Type B pancreatic cell (in vitro differentiated cells): ENCODE measurements around the gene CCDC93. TPM values are rescaled to one million over a fixed set of nuclear protein-coding genes. Genes with fewer than 3 reads are reported as not detected.

ENCODE experiments used
- DNase-seq: peaks from one replicate; pipeline ENCODE4 v3.0.0; 2021; ENCODE audit warnings: mixed read lengths; ENCODE audit not compliant: unreplicated experiment; ENCODE audit errors: extremely low spot score
- H3K27ac Mint-ChIP-seq: 2 replicates; pipeline ENCODE4 v1.8.0; 2021; ENCODE audit warnings: mild to moderate bottlenecking, mixed read lengths
- H3K27me3 Mint-ChIP-seq: 2 replicates; pipeline ENCODE4 v1.8.0; 2021; ENCODE audit warnings: mixed read lengths
- H3K36me3 Mint-ChIP-seq: 2 replicates; pipeline ENCODE4 v1.8.0; 2021; ENCODE audit warnings: mixed read lengths
- H3K4me1 Mint-ChIP-seq: one replicate; pipeline ENCODE4 v1.8.0; 2021; ENCODE audit warnings: mixed read lengths; ENCODE audit not compliant: unreplicated experiment
- H3K4me3 Mint-ChIP-seq: 2 replicates; pipeline ENCODE4 v1.8.0; 2021; ENCODE audit warnings: mild to moderate bottlenecking, mixed read lengths
- H3K9me3 Mint-ChIP-seq: 2 replicates; pipeline ENCODE4 v1.8.0; 2021; ENCODE audit warnings: mixed read lengths
- long read RNA-seq: library from polyadenylated mRNA; unstranded; transcript quantifications from one replicate; pipeline ENCODE4 v2.0.0, GENCODE V29; 2020
- total RNA-seq: library from RNA; stranded (reverse); gene quantifications from 2 replicates; pipeline ENCODE4 v1.2.1, GENCODE V29; 2021; ENCODE audit warnings: low replicate concordance
- TF ChIP-seq, protein P1 (sequence below): fragments of 200-600 bp; sonication (generic); conservative IDR thresholded peaks from 2 replicates; pipeline ENCODE4 v1.5.0; 2021; ENCODE audit warnings: antibody characterized with exemption, mild to moderate bottlenecking

The CCDC93 gene, protein sequence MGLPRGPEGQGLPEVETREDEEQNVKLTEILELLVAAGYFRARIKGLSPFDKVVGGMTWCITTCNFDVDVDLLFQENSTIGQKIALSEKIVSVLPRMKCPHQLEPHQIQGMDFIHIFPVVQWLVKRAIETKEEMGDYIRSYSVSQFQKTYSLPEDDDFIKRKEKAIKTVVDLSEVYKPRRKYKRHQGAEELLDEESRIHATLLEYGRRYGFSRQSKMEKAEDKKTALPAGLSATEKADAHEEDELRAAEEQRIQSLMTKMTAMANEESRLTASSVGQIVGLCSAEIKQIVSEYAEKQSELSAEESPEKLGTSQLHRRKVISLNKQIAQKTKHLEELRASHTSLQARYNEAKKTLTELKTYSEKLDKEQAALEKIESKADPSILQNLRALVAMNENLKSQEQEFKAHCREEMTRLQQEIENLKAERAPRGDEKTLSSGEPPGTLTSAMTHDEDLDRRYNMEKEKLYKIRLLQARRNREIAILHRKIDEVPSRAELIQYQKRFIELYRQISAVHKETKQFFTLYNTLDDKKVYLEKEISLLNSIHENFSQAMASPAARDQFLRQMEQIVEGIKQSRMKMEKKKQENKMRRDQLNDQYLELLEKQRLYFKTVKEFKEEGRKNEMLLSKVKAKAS
- 36.2 and 36.7 TPM in 2 replicates for total RNA-seq
- long read RNA-seq, full-length matches to known transcripts: 9 of 84 reads
- long read RNA-seq, partial matches to known transcripts: 48 of 84 reads
- long read RNA-seq, other reads (novel, unspliced or antisense): 27 of 84 reads

- TF ChIP-seq, protein P1, sequence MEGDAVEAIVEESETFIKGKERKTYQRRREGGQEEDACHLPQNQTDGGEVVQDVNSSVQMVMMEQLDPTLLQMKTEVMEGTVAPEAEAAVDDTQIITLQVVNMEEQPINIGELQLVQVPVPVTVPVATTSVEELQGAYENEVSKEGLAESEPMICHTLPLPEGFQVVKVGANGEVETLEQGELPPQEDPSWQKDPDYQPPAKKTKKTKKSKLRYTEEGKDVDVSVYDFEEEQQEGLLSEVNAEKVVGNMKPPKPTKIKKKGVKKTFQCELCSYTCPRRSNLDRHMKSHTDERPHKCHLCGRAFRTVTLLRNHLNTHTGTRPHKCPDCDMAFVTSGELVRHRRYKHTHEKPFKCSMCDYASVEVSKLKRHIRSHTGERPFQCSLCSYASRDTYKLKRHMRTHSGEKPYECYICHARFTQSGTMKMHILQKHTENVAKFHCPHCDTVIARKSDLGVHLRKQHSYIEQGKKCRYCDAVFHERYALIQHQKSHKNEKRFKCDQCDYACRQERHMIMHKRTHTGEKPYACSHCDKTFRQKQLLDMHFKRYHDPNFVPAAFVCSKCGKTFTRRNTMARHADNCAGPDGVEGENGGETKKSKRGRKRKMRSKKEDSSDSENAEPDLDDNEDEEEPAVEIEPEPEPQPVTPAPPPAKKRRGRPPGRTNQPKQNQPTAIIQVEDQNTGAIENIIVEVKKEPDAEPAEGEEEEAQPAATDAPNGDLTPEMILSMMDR: no peak
- Mint-ChIP-seq H3K9me3 (no peaks in the 10 kb centered on the region), H3K36me3 (peaks cover 5% of the 10 kb centered on the region), H3K4me3 (peak within 1 kb of the TSS; percentile 97), H3K27me3 (peaks cover 33% of the 10 kb centered on the region), H3K27ac (peak within 1 kb of the TSS; percentile 82), H3K4me1 (peaks cover 17% of the 10 kb centered on the region)
- peak; percentile 92 for DNase-seq
Measured at GRCh38 chr2:118013724-118014491, at the start of gene CCDC93. Gene CCDC93, minus strand, starts transcription at chr2:118014070. Its CDS starts 75 bp downstream, at chr2:118013995.

DNA sequence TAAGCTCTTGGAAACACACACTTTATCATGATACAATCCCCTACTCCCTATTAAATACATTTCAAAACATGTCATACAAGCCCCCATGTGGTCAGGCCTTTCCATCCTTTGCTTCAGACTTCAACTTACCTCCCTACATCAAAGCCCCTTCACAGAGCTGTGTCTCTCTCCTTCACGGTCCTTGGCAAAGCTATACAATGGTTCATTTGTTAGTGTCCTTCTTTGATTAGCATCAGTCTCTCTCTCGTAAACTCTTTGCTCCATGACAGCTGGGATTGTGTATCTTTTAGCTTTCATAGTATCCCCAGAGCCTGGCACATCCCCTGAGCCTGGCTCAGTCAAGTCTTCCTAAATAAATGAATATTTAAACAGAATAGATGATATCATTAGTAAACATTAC, 48.8 kb upstream of the CCDC93 start:
- no peak for DNase-seq
- Mint-ChIP-seq H3K4me3 (no peak overlapping the region), H3K27me3 (peaks cover 27% of the 10 kb centered on the region), H3K9me3 (no peaks in the 10 kb centered on the region), H3K4me1 (no peaks in the 10 kb centered on the region), H3K36me3 (no peaks in the 10 kb centered on the region), H3K27ac (no peak overlapping the region)
- TF ChIP-seq, protein P1: no peak

DNA sequence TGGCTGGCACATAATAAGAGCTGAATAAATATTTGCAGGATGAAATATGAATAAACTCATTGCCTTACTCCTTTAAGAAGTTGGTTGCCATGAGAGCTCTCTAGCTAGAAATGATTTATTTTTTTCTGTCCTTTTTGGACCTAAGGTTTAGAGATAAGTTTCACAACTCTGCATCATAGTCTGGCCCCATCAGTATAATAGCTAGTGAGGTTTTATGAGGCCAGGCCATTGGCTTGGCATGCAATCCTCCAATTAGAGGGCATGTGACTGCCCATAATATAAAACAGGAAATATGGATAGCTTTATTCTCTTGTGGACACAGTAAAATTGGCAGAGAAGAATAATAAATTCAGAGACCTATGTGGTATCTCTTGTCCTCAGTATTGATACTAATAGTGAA, 48.2 kb upstream of the CCDC93 start:
- peaks cover 27% of the 10 kb centered on the region for H3K27me3 Mint-ChIP-seq
- DNase-seq: no peak
- TF ChIP-seq, protein P1: no peak
- no peak overlapping the region for H3K4me3 Mint-ChIP-seq
- H3K9me3 Mint-ChIP-seq: no peaks in the 10 kb centered on the region
- H3K4me1 Mint-ChIP-seq: no peaks in the 10 kb centered on the region
- no peak overlapping the region for H3K27ac Mint-ChIP-seq
- H3K36me3 Mint-ChIP-seq: no peaks in the 10 kb centered on the region

GRCh38 chr2:118061135-118061955, 47.5 kb upstream of the CCDC93 start:
- Mint-ChIP-seq H3K9me3 (no peaks in the 10 kb centered on the region), H3K27ac (no peak overlapping the region), H3K4me1 (no peaks in the 10 kb centered on the region), H3K36me3 (no peaks in the 10 kb centered on the region), H3K4me3 (no peak overlapping the region), H3K27me3 (peaks cover 27% of the 10 kb centered on the region)
- TF ChIP-seq, protein P1: peak; percentile 45
- no peak for DNase-seq
